GM21447 (cell line): ENCODE data around the gene IRAK1.
"Not testable (repeated sequence)": the region's sequence is repeated elsewhere in the genome, so short reads cannot be mapped to it uniquely, and the experiment has no call there.

Experiments used
- ATAC-seq: cut with Tn5 transposase; IDR thresholded peaks from one replicate; pipeline ENCODE4 v1.9.1; 2021; ENCODE audit not compliant: unreplicated experiment

Gene IRAK1

GRCh38 chrX:153999359-154000037 lies 20.2 kb downstream of the IRAK1 start:
- ATAC-seq, result no peak

- ATAC-seq, result no peak
Observed at GRCh38 chrX:153995504-153995903, 24.2 kb downstream of the IRAK1 start.

DNA sequence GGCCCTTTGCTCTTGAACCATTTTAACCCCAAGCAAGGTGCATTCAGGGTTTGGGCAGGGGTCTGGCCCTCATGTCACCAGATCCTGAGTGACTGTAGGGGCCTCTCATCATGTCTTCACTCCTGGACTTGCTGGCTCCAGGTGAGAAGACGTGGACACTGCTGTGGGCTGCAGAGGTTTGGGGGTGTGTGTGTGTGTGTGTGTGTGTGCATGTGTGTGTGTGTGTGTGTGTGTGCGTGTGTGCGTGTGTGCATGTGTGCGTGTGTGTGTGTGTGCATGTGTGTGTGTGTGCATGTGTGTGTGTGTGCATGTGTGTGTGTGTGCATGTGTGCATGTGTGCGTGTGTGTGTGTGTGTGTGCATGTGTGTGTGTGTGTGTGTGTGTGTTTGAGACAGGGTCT lies 25.3 kb downstream of the IRAK1 start:
- not testable (repeated sequence) for ATAC-seq

GRCh38 chrX:153993978-153994377 lies 25.7 kb downstream of the IRAK1 start:
- ATAC-seq, result no peak

DNA sequence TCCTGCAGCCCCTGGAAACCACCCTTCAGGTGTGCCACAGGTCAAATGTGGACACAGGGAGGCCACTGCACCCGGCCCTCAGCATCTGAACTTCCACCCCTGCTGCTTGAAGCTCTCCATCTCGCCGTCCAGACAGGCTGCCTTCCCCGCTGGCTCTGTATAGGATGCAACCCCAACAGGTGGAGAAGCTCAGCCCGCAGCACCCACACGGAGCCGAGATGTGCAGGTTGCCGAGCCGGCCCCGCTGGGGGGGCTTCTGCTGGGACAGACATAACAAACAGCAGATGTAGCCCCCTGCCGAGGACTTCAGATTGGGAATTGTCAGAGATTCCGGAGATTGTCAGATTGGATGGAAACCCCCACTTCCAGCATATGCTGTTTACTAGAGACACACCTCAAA lies 26.6 kb downstream of the IRAK1 start:
- no peak for ATAC-seq

GRCh38 chrX:153992180-153992579 lies 27.5 kb downstream of the IRAK1 start:
- no peak for ATAC-seq

DNA sequence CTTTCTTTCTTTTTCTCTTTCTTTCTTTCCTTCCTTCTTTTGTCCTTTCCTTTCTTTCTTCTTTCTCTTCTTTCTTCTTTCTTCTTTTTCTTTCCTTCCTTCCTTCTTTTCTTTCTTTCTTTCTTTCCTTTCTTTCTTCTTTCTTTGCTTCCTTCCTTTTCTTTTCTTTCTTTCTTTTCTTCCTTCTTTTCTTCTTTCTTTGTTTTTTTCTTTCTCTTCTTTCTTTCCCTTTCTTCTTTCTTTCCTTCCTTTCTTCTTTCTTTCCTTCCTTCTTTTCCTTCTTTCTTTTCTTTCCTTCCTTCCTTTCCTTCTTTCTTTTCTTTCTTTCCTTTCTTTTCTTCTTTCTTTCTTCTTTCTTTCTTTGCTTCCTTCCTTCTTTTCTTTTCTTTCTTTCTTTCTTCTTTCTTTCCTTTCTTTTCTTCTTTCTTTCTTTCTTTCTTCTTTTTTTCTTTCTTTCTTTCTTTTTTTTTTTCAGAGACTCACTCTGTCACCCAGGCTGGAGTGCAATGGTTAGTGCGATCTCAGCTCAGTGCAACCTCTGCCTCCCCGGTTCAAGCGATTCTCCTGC lies 28.6 kb downstream of the IRAK1 start:
- no peak for ATAC-seq

DNA sequence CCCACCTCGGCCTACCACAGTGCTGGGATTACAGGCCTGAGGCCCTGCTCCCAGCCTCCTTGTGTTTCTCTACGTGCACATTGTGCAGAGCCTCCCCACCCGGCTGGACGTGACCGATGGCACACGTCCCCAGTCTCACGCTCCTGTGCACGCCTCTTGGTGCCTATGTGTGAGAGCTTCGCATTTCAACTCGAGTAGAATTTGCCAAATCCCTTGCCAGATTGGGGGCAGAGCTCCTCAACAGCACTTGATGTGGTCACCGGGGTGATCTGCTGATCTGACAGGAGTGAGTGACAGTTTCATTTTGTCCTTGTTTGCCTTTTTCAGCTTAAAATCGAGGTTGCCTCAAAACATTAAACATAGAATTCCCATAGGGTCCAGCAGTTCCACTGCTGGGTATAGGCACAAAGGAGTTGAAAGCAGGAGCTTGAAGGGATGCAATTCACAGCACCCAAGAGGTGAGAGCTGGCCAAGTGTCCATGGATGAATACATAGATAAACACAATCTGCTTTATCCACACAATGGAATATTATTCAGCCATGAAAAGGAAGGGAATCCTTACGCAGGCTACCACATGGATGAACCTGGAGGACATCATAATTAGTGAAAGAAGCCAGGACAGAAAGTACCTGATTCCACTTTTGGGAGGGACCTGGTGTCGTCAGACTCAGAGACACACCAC lies 29.6 kb downstream of the IRAK1 start:
- ATAC-seq, result no peak

DNA sequence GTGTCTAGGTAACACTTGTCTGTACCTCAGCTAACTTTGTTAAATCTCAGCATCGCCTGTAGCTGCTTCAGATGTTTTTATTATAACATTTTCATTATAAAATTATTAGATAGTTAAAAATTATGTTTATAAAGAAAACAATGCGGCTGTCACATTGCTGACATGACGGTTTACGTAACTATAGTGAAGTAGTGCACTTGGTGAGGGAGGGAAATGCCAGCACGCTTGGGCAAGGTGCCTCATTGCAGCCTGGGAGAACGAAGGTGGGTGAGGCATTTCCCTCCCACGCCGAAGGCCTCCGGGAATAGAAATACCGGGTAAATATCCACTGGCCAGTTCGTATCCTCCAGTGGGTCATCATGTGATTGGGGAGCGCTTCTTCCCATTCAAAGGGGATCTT lies 31.2 kb downstream of the IRAK1 start:
- ATAC-seq, result no peak

- ATAC-seq, result no peak
Observed at GRCh38 chrX:153984351-153985178, 35.1 kb downstream of the IRAK1 start.

GRCh38 chrX:153983321-153983801 lies 36.3 kb downstream of the IRAK1 start:
- ATAC-seq, result no peak

DNA sequence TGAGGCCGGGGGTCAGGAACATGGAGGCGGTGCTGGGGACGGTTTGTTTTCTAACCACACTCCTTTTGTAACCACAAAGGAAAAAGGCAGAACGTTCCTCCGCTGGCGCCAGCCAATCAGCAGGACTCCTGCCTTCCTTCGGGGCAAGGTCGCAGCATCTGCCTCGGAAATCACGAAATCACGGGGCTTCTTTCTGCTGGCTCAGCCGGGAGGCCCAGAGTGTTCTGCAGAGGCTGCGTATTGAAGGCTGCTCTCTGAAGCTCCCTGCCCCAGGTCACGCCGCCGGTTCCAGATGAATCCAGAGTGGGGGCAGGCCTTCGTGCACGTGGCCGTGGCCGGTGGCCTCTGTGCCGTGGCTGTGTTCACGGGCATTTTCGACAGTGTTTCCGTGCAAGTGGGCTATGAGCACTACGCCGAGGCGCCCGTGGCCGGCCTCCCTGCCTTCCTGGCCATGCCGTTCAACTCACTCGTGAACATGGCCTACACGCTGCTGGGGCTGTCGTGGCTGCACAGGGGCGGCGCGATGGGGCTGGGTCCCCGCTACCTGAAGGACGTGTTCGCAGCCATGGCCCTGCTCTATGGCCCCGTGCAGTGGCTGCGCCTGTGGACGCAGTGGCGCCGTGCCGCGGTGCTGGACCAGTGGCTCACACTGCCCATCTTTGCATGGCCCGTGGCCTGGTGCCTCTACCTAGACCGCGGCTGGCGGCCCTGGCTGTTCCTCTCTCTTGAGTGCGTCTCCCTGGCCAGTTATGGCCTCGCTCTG lies 37.8 kb downstream of the IRAK1 start:
- no peak for ATAC-seq

GRCh38 chrX:153981231-153981630 lies 38.5 kb downstream of the IRAK1 start:
- ATAC-seq, result no peak

GRCh38 chrX:153980394-153980793 lies 39.3 kb downstream of the IRAK1 start:
- not testable (repeated sequence) for ATAC-seq

GRCh38 chrX:153974726-153975286 lies 44.9 kb downstream of the IRAK1 start:
- ATAC-seq, result no peak

- ATAC-seq, result no peak
Observed at GRCh38 chrX:153974003-153974725, 45.5 kb downstream of the IRAK1 start.

GRCh38 chrX:153973127-153974002 lies 46.3 kb downstream of the IRAK1 start:
- ATAC-seq, result no peak

DNA sequence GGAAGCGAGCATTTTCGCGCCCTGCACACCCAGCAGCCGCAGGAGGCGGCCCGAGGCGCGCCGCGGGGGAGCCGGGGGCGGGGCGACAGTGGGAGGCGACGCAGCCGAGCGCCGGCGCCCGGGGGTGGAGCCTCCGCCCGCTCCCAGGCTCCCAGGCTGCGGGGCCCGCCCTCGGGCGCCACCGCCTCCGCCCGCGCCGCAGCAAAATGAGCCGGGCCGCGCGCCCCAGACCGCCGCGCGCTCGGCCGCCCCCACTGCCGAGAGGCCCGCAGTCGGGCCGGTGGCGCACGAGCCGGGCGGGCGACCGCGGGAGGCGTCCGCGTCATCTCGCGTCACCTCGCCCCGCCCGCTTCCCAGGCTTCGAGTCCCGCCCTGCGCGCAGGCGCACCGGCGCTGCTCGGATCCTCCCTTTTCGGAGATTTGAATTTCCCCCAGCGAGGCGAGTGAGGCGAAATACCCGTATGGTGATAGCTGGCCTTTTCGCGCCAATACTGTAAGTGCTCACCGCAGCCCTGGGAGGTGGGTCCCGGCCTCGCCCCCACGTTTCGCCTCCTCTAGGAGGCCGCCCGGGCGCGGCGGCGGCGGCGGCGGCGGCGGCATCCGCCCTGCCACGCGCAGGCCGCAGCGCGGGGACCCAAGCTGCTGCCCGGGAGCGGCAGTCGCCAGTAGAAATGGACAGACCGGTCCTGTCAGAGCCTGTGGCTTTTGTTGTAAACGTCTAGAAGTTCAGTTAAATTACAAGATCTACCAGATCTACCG lies 47.2 kb downstream of the IRAK1 start, which contains the start of gene TMEM187:
Gene TMEM187, plus strand, starts transcription at position 387 of the 759 bp plus-strand sequence. CDS start 9,309 bp downstream, outside the sequence.
- ATAC-seq, result peak; percentile 35
